IMR-90 (cell line): ENCODE measurements around the gene MYORG. TPM values are rescaled to one million over a fixed set of nuclear protein-coding genes. Genes with fewer than 3 reads are reported as not detected.

Experiments used
- ATAC-seq: fragments of 200-7000 bp; cut with Tn5 transposase; 2 replicates; pipeline ENCODE4 v1.9.1; 2020; ENCODE audit warnings: low read depth, mild to moderate bottlenecking, moderate library complexity
- BruUV-seq: library from RNA; stranded (reverse); fragments of 400-500 nt; replicated peaks from 2 replicates; lab custom pipeline; 2021; lab: Mats Ljungman, UMichigan
- CTCF ChIA-PET: fragments of 300-600 bp; formaldehyde crosslinking; extraction: SDS; loops from one replicate; lab custom pipeline; 2021; ENCODE audit warnings: antibody characterized with exemption; lab: Yijun Ruan, JAX
- POLR2A ChIA-PET: fragments of 300-600 bp; sonication (Branson Sonifier 250); formaldehyde crosslinking; loops from one replicate; lab custom pipeline; 2022; ENCODE audit warnings: antibody characterized with exemption; ENCODE audit not compliant: unreplicated experiment; lab: Charles Lee
- DNase-seq: peaks from one replicate; pipeline ENCODE4 v3.0.0; 2013
- H2AFZ ChIP-seq: replicated peaks from 2 replicates; pipeline ENCODE3; 2013; ENCODE audit warnings: low read length, mild to moderate bottlenecking; ENCODE audit not compliant: poor library complexity
- H2AK5ac ChIP-seq: 2 replicates; pipeline ENCODE4 v1.6.1; 2013; ENCODE audit warnings: low read depth, low read length, inconsistent platforms
- H2AK9ac ChIP-seq: replicated peaks from 2 replicates; pipeline ENCODE3; 2013; ENCODE audit warnings: mild to moderate bottlenecking, low read depth, low read length, moderate library complexity; ENCODE audit not compliant: poor library complexity
- H2BK120ac ChIP-seq: 2 replicates; pipeline ENCODE4 v1.6.1; 2013; ENCODE audit warnings: low read depth, low read length, inconsistent platforms
- H2BK15ac ChIP-seq: 3 replicates; pipeline ENCODE4 v1.6.1; 2013; ENCODE audit warnings: low read depth, low read length, inconsistent platforms
- H2BK20ac ChIP-seq: 2 replicates; pipeline ENCODE4 v1.6.1; 2013; ENCODE audit warnings: low read depth, mild to moderate bottlenecking, inconsistent platforms, low read length, moderate library complexity
- H2BK5ac ChIP-seq: 2 replicates; pipeline ENCODE4 v1.6.1; 2013; ENCODE audit warnings: mild to moderate bottlenecking, low read depth, low read length, inconsistent platforms; ENCODE audit not compliant: poor library complexity, severe bottlenecking
- H3K14ac ChIP-seq: replicated peaks from 2 replicates; pipeline ENCODE4 v1.6.1; 2013; ENCODE audit warnings: low read depth, low read length, inconsistent platforms
- H3K18ac ChIP-seq: 2 replicates; pipeline ENCODE4 v1.6.1; 2013; ENCODE audit warnings: low read depth, low read length, control low read depth
- H3K23ac ChIP-seq: 2 replicates; pipeline ENCODE4 v1.6.1; 2013; ENCODE audit warnings: low read depth, low read length, inconsistent platforms
- H3K27ac ChIP-seq: 2 replicates; pipeline ENCODE4 v1.5.1; 2013; ENCODE audit warnings: mild to moderate bottlenecking, control low read depth, low read length; ENCODE audit not compliant: insufficient read depth
- H3K27me3 ChIP-seq: 2 replicates; pipeline ENCODE4 v1.6.1; 2013; ENCODE audit warnings: low read length; ENCODE audit not compliant: control insufficient read depth, insufficient read depth
- H3K36me3 ChIP-seq: 2 replicates; pipeline ENCODE4 v1.6.1; 2013; ENCODE audit warnings: low read length, mixed read lengths; ENCODE audit not compliant: control insufficient read depth, insufficient read depth
- H3K4ac ChIP-seq: 2 replicates; pipeline ENCODE4 v1.6.1; 2013; ENCODE audit warnings: low read depth, low read length, inconsistent platforms
- H3K4me1 ChIP-seq: 2 replicates; pipeline ENCODE4 v1.6.1; 2013; ENCODE audit warnings: low read length, mixed read lengths; ENCODE audit not compliant: control insufficient read depth, insufficient read depth
- H3K4me2 ChIP-seq: 2 replicates; pipeline ENCODE4 v1.6.1; 2013; ENCODE audit warnings: low read depth, mild to moderate bottlenecking, control low read depth, low read length, moderate library complexity
- H3K4me3 ChIP-seq: 2 replicates; pipeline ENCODE4 v1.5.1; 2013; ENCODE audit warnings: low read depth, mild to moderate bottlenecking, control low read depth, low read length, moderate library complexity; ENCODE audit not compliant: insufficient read depth
- H3K56ac ChIP-seq: 2 replicates; pipeline ENCODE4 v1.6.1; 2013; ENCODE audit warnings: low read length, inconsistent platforms; ENCODE audit not compliant: insufficient read depth; ENCODE audit errors: extremely low read depth
- H3K79me1 ChIP-seq, 2 experiments: 2 replicates each; pipeline ENCODE4 v1.6.1; 2013; ENCODE audit warnings: low read length in 2 of 2, inconsistent platforms in 1 of 2, low read depth in 1 of 2
- H3K9ac ChIP-seq: 2 replicates; pipeline ENCODE4 v1.6.1; 2013; ENCODE audit warnings: low read depth, low read length, control low read depth
- H3K9me1 ChIP-seq: 2 replicates; pipeline ENCODE4 v1.6.1; 2013; ENCODE audit warnings: low read length, inconsistent platforms; ENCODE audit not compliant: insufficient read depth
- H3K9me3 ChIP-seq: 2 replicates; pipeline ENCODE4 v1.6.1; 2013; ENCODE audit warnings: low read length; ENCODE audit not compliant: control insufficient read depth, insufficient read depth
- H4K20me1 ChIP-seq: 2 replicates; pipeline ENCODE4 v1.6.1; 2013; ENCODE audit warnings: low read length, inconsistent platforms; ENCODE audit not compliant: insufficient read depth
- H4K5ac ChIP-seq: 2 replicates; pipeline ENCODE4 v1.6.1; 2013; ENCODE audit warnings: mild to moderate bottlenecking, low read depth, low read length, control low read depth
- H4K8ac ChIP-seq, 2 experiments: 2 replicates each; pipeline ENCODE4 v1.6.1; 2013; ENCODE audit warnings: low read depth in 2 of 2, low read length in 2 of 2, control low read depth in 1 of 2, inconsistent platforms in 1 of 2
- H4K91ac ChIP-seq: 2 replicates; pipeline ENCODE4 v1.6.1; 2013; ENCODE audit warnings: low read depth, low read length, inconsistent platforms; ENCODE audit not compliant: insufficient read depth
- BHLHE40 ChIP-seq: fragments of 150-350 bp; IDR thresholded peaks from 2 replicates; pipeline ENCODE4 v1.6.1; 2016; ENCODE audit warnings: mild to moderate bottlenecking, low read depth, low read length
- CEBPB ChIP-seq: IDR thresholded peaks from 2 replicates; pipeline ENCODE4 v1.6.1; 2012; ENCODE audit warnings: low read depth, low read length, improper control_type of control experiment
- CTCF ChIP-seq: conservative IDR thresholded peaks from 2 replicates; pipeline ENCODE4 v1.5.1; 2012; ENCODE audit warnings: mild to moderate bottlenecking, low read depth, low read length, improper control_type of control experiment
- ELK1 ChIP-seq: fragments of 150-350 bp; IDR thresholded peaks from 2 replicates; pipeline ENCODE4 v1.6.1; 2016; ENCODE audit warnings: low read depth, mild to moderate bottlenecking, low read length, moderate library complexity, borderline replicate concordance
- FOS ChIP-seq: fragments of 150-350 bp; IDR thresholded peaks from 2 replicates; pipeline ENCODE4 v1.6.1; 2016; ENCODE audit warnings: low read depth, low read length
- MAFK ChIP-seq: IDR thresholded peaks from 2 replicates; pipeline ENCODE4 v1.6.1; 2012; ENCODE audit warnings: low read depth, low read length, improper control_type of control experiment
- MAZ ChIP-seq: IDR thresholded peaks from 2 replicates; pipeline ENCODE4 v1.6.1; 2012; ENCODE audit warnings: low read depth, mild to moderate bottlenecking, low read length, improper control_type of control experiment, moderate library complexity, borderline replicate concordance
- MXI1 ChIP-seq: IDR thresholded peaks from 2 replicates; pipeline ENCODE4 v1.6.1; 2012; ENCODE audit warnings: low read depth, mild to moderate bottlenecking, low read length, moderate library complexity, borderline replicate concordance
- NFE2L2 ChIP-seq: fragments of 150-350 bp; IDR thresholded peaks from 2 replicates; pipeline ENCODE4 v1.6.1; 2016; ENCODE audit warnings: low read depth, mild to moderate bottlenecking, low read length
- POLR2A ChIP-seq: IDR thresholded peaks from 2 replicates; pipeline ENCODE4 v1.6.1; 2012; ENCODE audit warnings: mild to moderate bottlenecking, low read depth, low read length
- RAD21 ChIP-seq: IDR thresholded peaks from 2 replicates; pipeline ENCODE4 v1.6.1; 2012; ENCODE audit warnings: low read length, improper control_type of control experiment
- RCOR1 ChIP-seq: IDR thresholded peaks from 2 replicates; pipeline ENCODE4 v1.6.1; 2012; ENCODE audit warnings: mild to moderate bottlenecking, low read length, improper control_type of control experiment; ENCODE audit not compliant: insufficient replicate concordance
- RFX5 ChIP-seq: IDR thresholded peaks from 2 replicates; pipeline ENCODE4 v1.8.0; 2012; ENCODE audit warnings: low read depth, mild to moderate bottlenecking, low read length, moderate library complexity
- WGBS, 2 experiments: methylation state at CpG; one replicate each; pipeline versions ENCODE4 v1.1.5 to v1.1.7; 2013; ENCODE audit warnings: missing lambda C conversion rate in 2 of 2; ENCODE audit not compliant: insufficient read length in 1 of 2; ENCODE audit errors: extremely low coverage in 2 of 2; 5-methylcytosine and 5-hydroxymethylcytosine counted together
- dilution Hi-C: fragments of 300-500 bp; cut with HindIII; formaldehyde crosslinking; loops from one replicate; pipeline ENCODE4 v1.14.3; 2018; ENCODE audit warnings: low sequenced_read_pairs; ENCODE audit not compliant: unreplicated experiment
- in situ Hi-C: fragments of 300-500 bp; cut with MboI; formaldehyde crosslinking; loops from 3 replicates; pipeline ENCODE4 v1.14.3; 2019; ENCODE audit warnings: low sequenced_read_pairs, inconsistent platforms, mixed read lengths
- intact Hi-C: fragments of 100-400 bp; cut with micrococcal nuclease; formaldehyde crosslinking; loops from 2 replicates; pipeline ENCODE4 v1.10.0; 2022
- polyA plus RNA-seq, 3 experiments: library from polyadenylated mRNA; depleted of rRNA; stranded (reverse); fragments of >200 nt; gene quantifications; 2 replicates each; pipeline ENCODE4 v1.2.3, GENCODE V29; 2012; ENCODE audit warnings: low replicate concordance in 1 of 3
- total RNA-seq: library from RNA; depleted of rRNA; stranded (reverse); fragments of >200 nt; gene quantifications from 2 replicates; pipeline ENCODE4 v1.2.3, GENCODE V29; 2012

The MYORG gene
- total and polyA plus RNA-seq, 2 of the 4 experiments (the other 2 are of a cell fraction) = 0.36 to 0.60 TPM

GRCh38 chr9:34419716-34420504, 43.2 kb upstream of the MYORG start (continued):
- TF ChIP-seq NFE2L2 = no peak

GRCh38 chr9:34417734-34418133, 41.0 kb upstream of the MYORG start:
- H3K4me2 ChIP-seq = no peak overlapping the region
- H3K23ac ChIP-seq = no peak overlapping the region
- DNase-seq (no peak), ATAC-seq (no peak)
- ChIA-PET POLR2A (no interaction called here), CTCF (interaction anchor here (2.0 kb wide), 1 partner anchor 14 kb away, joined by 7 read pairs; no protein-coding TSS in a partner anchor)
- H3K56ac ChIP-seq = no peak overlapping the region
- H2AFZ ChIP-seq = no peak overlapping the region
- no peak overlapping the region for H3K9ac ChIP-seq
- no peak overlapping the region for H3K4ac ChIP-seq
- peaks cover 30% of the 10 kb centered on the region for H4K20me1 ChIP-seq
- no peak overlapping the region for H4K8ac ChIP-seq
- dilution Hi-C loops = no loop called here
- no peak overlapping the region for H3K4me3 ChIP-seq
- H3K4me1 ChIP-seq = no peaks in the 10 kb centered on the region
- BruUV-seq = no TSS peak
- H3K14ac ChIP-seq = no peak overlapping the region
- no peaks in the 10 kb centered on the region; the same call in 1 of the 2 replicates for H3K36me3 ChIP-seq
- no peak overlapping the region for H2BK5ac ChIP-seq
- intact Hi-C loops = no loop called here
- H3K18ac ChIP-seq = no peak overlapping the region
- no peaks in the 10 kb centered on the region for H3K9me3 ChIP-seq
- H4K91ac ChIP-seq = no peak overlapping the region
- peaks cover 10 to 22% of the 10 kb centered on the region in 2 experiments; a peak in 2 of 4 replicates for H3K79me1 ChIP-seq
- no peak overlapping the region for H2BK15ac ChIP-seq
- peaks cover 6% of the 10 kb centered on the region for H3K9me1 ChIP-seq
- H2AK9ac ChIP-seq = no peak overlapping the region
- H2BK120ac ChIP-seq = no peak overlapping the region
- no peak overlapping the region for H4K5ac ChIP-seq
- no peak overlapping the region for H2AK5ac ChIP-seq
- in situ Hi-C loops = no loop called here
- WGBS, 2 experiments = no CpG with 5 or more reads among the region's 3 CpGs
- H2BK20ac ChIP-seq = no peak overlapping the region
- H3K27me3 ChIP-seq = no peaks in the 10 kb centered on the region
- H3K27ac ChIP-seq = no peak overlapping the region
- no peak for TF ChIP-seq FOS
- TF ChIP-seq MAZ = no peak
- no peak for TF ChIP-seq ELK1
- no peak for TF ChIP-seq CEBPB
- no peak for TF ChIP-seq RCOR1
- no peak for TF ChIP-seq RFX5
- TF ChIP-seq RAD21 = no peak
- TF ChIP-seq POLR2A = no peak
- no peak for TF ChIP-seq BHLHE40
- no peak for TF ChIP-seq MAFK
- TF ChIP-seq CTCF = no peak
- TF ChIP-seq MXI1 = no peak
